HepG2 (cell line): ENCODE data around the gene VRK3. TPM values are rescaled to one million over a fixed set of nuclear protein-coding genes. Genes with fewer than 3 reads are reported as not detected.
A peak's percentile ranks its signal among the peaks of the same experiment; 100 is the strongest.

ENCODE experiments used
- CREB1 ChIP-seq, 2 experiments: fragments of 450-650 bp in 1 of 2; IDR thresholded peaks; 2 replicates each; pipeline ENCODE4 v1.6.1; 2016 to 2017; ENCODE audit warnings: control low read depth in 1 of 2, mild to moderate bottlenecking in 1 of 2, missing compliant biosample characterization in 1 of 2, missing genetic modification characterization in 1 of 2
- E2F2 ChIP-seq: sonication (generic); formaldehyde crosslinking; IDR thresholded peaks from 2 replicates; pipeline ENCODE4 v1.4.0; 2020; ENCODE audit warnings: missing genetic modification reagents, borderline replicate concordance
- GABPA ChIP-seq, 2 experiments: IDR thresholded peaks; 2 replicates each; pipeline ENCODE4 v1.6.1; 2011 to 2016; ENCODE audit warnings: low read depth in 2 of 2, low read length in 1 of 2, missing biosample characterization in 1 of 2, missing genetic modification characterization in 1 of 2
- KDM5B ChIP-seq: sonication (generic); formaldehyde crosslinking; IDR thresholded peaks from 2 replicates; pipeline ENCODE4 v1.4.0; 2020; ENCODE audit warnings: missing genetic modification reagents, mild to moderate bottlenecking, borderline replicate concordance
- MXI1 ChIP-seq: IDR thresholded peaks from 3 replicates; pipeline ENCODE4 v1.6.1; 2012; ENCODE audit warnings: low read depth, low read length, inconsistent platforms, borderline replicate concordance
- NR2F2 ChIP-seq: IDR thresholded peaks from 2 replicates; pipeline ENCODE4 v1.6.1; 2012; ENCODE audit warnings: low read depth, inconsistent platforms, borderline replicate concordance
- RNF2 ChIP-seq: fragments of 450-650 bp; conservative IDR thresholded peaks from 2 replicates; pipeline ENCODE4 v1.6.1; 2016; ENCODE audit warnings: low read depth
- SKI ChIP-seq: fragments of 450-650 bp; IDR thresholded peaks from one replicate; pipeline ENCODE4 v1.6.1; 2018; ENCODE audit warnings: mild to moderate bottlenecking; ENCODE audit not compliant: partially characterized antibody
- SMAD9 ChIP-seq: sonication (generic); formaldehyde crosslinking; IDR thresholded peaks from 2 replicates; pipeline ENCODE4 v1.5.1; 2020; ENCODE audit warnings: mild to moderate bottlenecking, missing genetic modification reagents
- SYNCRIP ChIP-seq: fragments of 200-400 bp; formaldehyde crosslinking; IDR thresholded peaks from 2 replicates; pipeline ENCODE4 v1.6.1; 2018; ENCODE audit warnings: mild to moderate bottlenecking, low read depth, low read length; ENCODE audit not compliant: insufficient read depth
- TCF12 ChIP-seq, 2 experiments: fragments of 450-650 bp in 1 of 2; sonication (generic) in 1 of 2; formaldehyde crosslinking in 1 of 2; IDR thresholded peaks; 2 replicates each; pipeline versions ENCODE4 v1.6.1 to v1.8.0; 2017 to 2022; ENCODE audit warnings: antibody characterized with exemption in 1 of 2, mild to moderate bottlenecking in 1 of 2, missing genetic modification reagents in 1 of 2, moderate library complexity in 1 of 2
- ZBTB21 ChIP-seq: sonication (generic); formaldehyde crosslinking; IDR thresholded peaks from 2 replicates; pipeline ENCODE4 v1.4.0; 2020; ENCODE audit warnings: missing genetic modification reagents
- ZBTB37 ChIP-seq: sonication (generic); formaldehyde crosslinking; IDR thresholded peaks from 2 replicates; pipeline ENCODE4 v1.4.0; 2020; ENCODE audit warnings: mild to moderate bottlenecking, missing genetic modification reagents
- ZNF3 ChIP-seq: IDR thresholded peaks from 2 replicates; pipeline ENCODE4 v1.7.0; 2017; ENCODE audit warnings: inconsistent platforms
- ZNF33B ChIP-seq: sonication (generic); formaldehyde crosslinking; IDR thresholded peaks from 2 replicates; pipeline ENCODE4 v1.5.1; 2020; ENCODE audit warnings: mild to moderate bottlenecking, missing genetic modification reagents
- ZNF414 ChIP-seq: sonication (generic); formaldehyde crosslinking; IDR thresholded peaks from 2 replicates; pipeline ENCODE4 v1.5.0; 2020; ENCODE audit warnings: missing genetic modification reagents
- ZNF564 ChIP-seq: sonication (generic); formaldehyde crosslinking; IDR thresholded peaks from 2 replicates; pipeline ENCODE4 v1.8.1; 2023; ENCODE audit warnings: mild to moderate bottlenecking, missing genetic modification reagents
- ZNF740 ChIP-seq: sonication (generic); formaldehyde crosslinking; IDR thresholded peaks from 2 replicates; pipeline ENCODE4 v1.4.0; 2020; ENCODE audit warnings: missing genetic modification reagents
- ZNF75D ChIP-seq: sonication (generic); formaldehyde crosslinking; IDR thresholded peaks from 2 replicates; pipeline ENCODE4 v1.8.1; 2023; ENCODE audit warnings: missing genetic modification reagents, mild to moderate bottlenecking, borderline replicate concordance
- ZNF790 ChIP-seq: sonication (generic); formaldehyde crosslinking; IDR thresholded peaks from 2 replicates; pipeline ENCODE4 v1.8.0; 2022; ENCODE audit warnings: missing genetic modification reagents, mild to moderate bottlenecking, borderline replicate concordance
- ZNF800 ChIP-seq: sonication (generic); formaldehyde crosslinking; IDR thresholded peaks from 2 replicates; pipeline ENCODE4 v1.4.0; 2020; ENCODE audit warnings: missing genetic modification reagents
- polyA plus RNA-seq, 8 experiments: library from polyadenylated mRNA; depleted of rRNA in 3 of 8; stranded (reverse) in 7 of 8; unstranded in 1 of 8; fragments of >200 nt; fragmentation: Illumina TruSeq in 4 of 8; extraction: Trizol in 4 of 8; gene quantifications; 2 replicates each; pipeline versions ENCODE4 v1.2.1 to v1.2.3, GENCODE V29; 2011 to 2016; ENCODE audit warnings: low read depth in 4 of 8, missing spikeins in 1 of 8, mixed read lengths in 1 of 8; ENCODE audit not compliant: insufficient read depth in 1 of 8
- total RNA-seq, 5 experiments: library from RNA; depleted of rRNA; stranded (reverse); fragments of >200 nt; fragmentation: Illumina TruSeq; extraction: Trizol; gene quantifications; 2 replicates each; pipeline ENCODE4 v1.2.3, GENCODE V29; 2016; ENCODE audit warnings: low read depth in 1 of 5

VRK3 gene
- total and polyA plus RNA-seq, 2 of the 13 experiments (the other 11 are each of a cell fraction or from before 2014, with no cell fraction given), result 23.8 to 28.3 TPM

GRCh38 chr19:49987159-49987698 lies 37.9 kb downstream of the VRK3 start (continued):
- TF ChIP-seq TCF12 (IDR thresholded peaks at IDR 0.05) (no peak), TCF12 (CRISPR knock-in tag; IDR thresholded peaks at IDR 0.05) (peak; percentile 97), ZBTB37 (CRISPR knock-in tag) (peak; percentile 96), ZNF75D (CRISPR knock-in tag) (peak; percentile 100), ZNF3 (CRISPR knock-in tag) (peak; percentile 97), MXI1 (peak; percentile 98), ZNF790 (CRISPR knock-in tag) (peak; percentile 100), ZNF740 (CRISPR knock-in tag) (peak; percentile 96), ZNF414 (CRISPR knock-in tag) (peak; percentile 100), KDM5B (peak; percentile 100), ZNF800 (peak; percentile 100), ZNF564 (CRISPR knock-in tag) (peak; percentile 99), SYNCRIP (no peak), ZNF33B (CRISPR knock-in tag) (peak; percentile 100), CREB1 (IDR thresholded peaks at IDR 0.05) (no peak), CREB1 (CRISPR knock-in tag; IDR thresholded peaks at IDR 0.05) (no peak; the same call in 1 of the 2 replicates), SKI (no peak), GABPA (IDR thresholded peaks at IDR 0.05; ENCODE audit: low read depth, low read length) (no peak), GABPA (CRISPR knock-in tag; IDR thresholded peaks at IDR 0.05; ENCODE audit: low read depth) (peak; percentile 76), ZBTB21 (CRISPR knock-in tag) (peak; percentile 92), RNF2 (no peak), NR2F2 (no peak), E2F2 (peak; percentile 100; the same call in 1 of the 2 replicates), SMAD9 (CRISPR knock-in tag) (peak; percentile 100)
